Body of pancreas (tissue), 4 donors: Measurements from ENCODE around the gene KRT1. TPM values are rescaled to one million over a fixed set of nuclear protein-coding genes. Genes with fewer than 3 reads are reported as not detected.

Source experiments
- ATAC-seq: fragments of 150-250 bp; one replicate; pipeline ENCODE4 v1.9.1; 2016
- DNase-seq, 4 donors: peaks; one replicate each; pipeline ENCODE4 v3.0.0-alpha.2; 2019
- H3K27ac ChIP-seq, 4 donors: fragments of 200-600 bp; sonication (generic); 1 replicate in 3 of 4; 2 replicates in 1 of 4; pipeline versions ENCODE4 v1.5.1 to v1.6.1; 2016 to 2019; ENCODE audit warnings: mild to moderate bottlenecking in 1 of 4, mixed read lengths in 1 of 4, moderate library complexity in 1 of 4
- H3K27me3 ChIP-seq, 2 donors: fragments of 200-600 bp; sonication (generic); one replicate each; pipeline ENCODE4 v1.6.0; 2016; ENCODE audit warnings: mild to moderate bottlenecking in 1 of 2
- H3K36me3 ChIP-seq, 2 donors: fragments of 200-600 bp; sonication (generic); replicated peaks in 1 of 2; 2 replicates each; pipeline ENCODE4 v1.5.1; 2016; ENCODE audit warnings: low read depth in 2 of 2; ENCODE audit not compliant: insufficient read depth in 1 of 2
- H3K4me1 ChIP-seq: fragments of 200-600 bp; sonication (generic); one replicate; pipeline ENCODE4 v1.6.0; 2016
- H3K4me3 ChIP-seq, 2 donors: fragments of 200-600 bp; sonication (generic); 1 replicate in 1 of 2; 2 replicates in 1 of 2; pipeline ENCODE4 v1.5.1; 2016 to 2019
- H3K9me3 ChIP-seq, 3 donors: fragments of 200-600 bp; sonication (generic); 1 replicate in 2 of 3; 2 replicates in 1 of 3; pipeline ENCODE4 v1.5.1; 2016
- CTCF ChIP-seq, 7 experiments: fragments of 450-650 bp in 4 of 7; fragments of 200-600 bp in 3 of 7; sonication (generic) in 3 of 7; IDR thresholded peaks; one replicate each; pipeline ENCODE4 v1.5.1; 2016 to 2019; ENCODE audit warnings: antibody characterized with exemption in 7 of 7
- POLR2A ChIP-seq, 3 donors: fragments of 450-650 bp; IDR thresholded peaks; one replicate each; pipeline ENCODE4 v1.6.1; 2016; ENCODE audit warnings: antibody characterized with exemption in 3 of 3, mild to moderate bottlenecking in 2 of 3
- WGBS, 2 donors: methylation state at CpG; one replicate each; pipeline ENCODE4 v1.1.5; 2017; 5-methylcytosine and 5-hydroxymethylcytosine counted together
- intact Hi-C: fragments of 100-400 bp; cut with DNase I; formaldehyde crosslinking; loops from one replicate; pipeline ENCODE4 v1.15.1; 2023
- total RNA-seq, 2 donors: library from RNA; depleted of rRNA; stranded (reverse); fragments of >200 nt; gene quantifications; one replicate each; pipeline ENCODE4 v1.1.0, GENCODE V29; 2016

Gene KRT1
- total RNA-seq, 2 donors from 2014 or later = not detected

GRCh38 chr12:52662918-52663229, 17.3 kb downstream of the KRT1 start:
- H3K4me1 ChIP-seq = no peaks in the 10 kb centered on the region
- H3K4me3 ChIP-seq = no peak overlapping the region
- no peak overlapping the region for H3K27ac ChIP-seq
- DNase-seq (no peak), ATAC-seq (no peak)
- H3K27me3 ChIP-seq = no peaks in the 10 kb centered on the region
- H3K36me3 ChIP-seq = no peaks in the 10 kb centered on the region
- no peaks in the 10 kb centered on the region for H3K9me3 ChIP-seq
- TF ChIP-seq CTCF (IDR thresholded peaks at IDR 0.05) = no peak
- no peak for TF ChIP-seq POLR2A (IDR thresholded peaks at IDR 0.05)
- intact Hi-C loops = no loop called here

GRCh38 chr12:52662093-52662917, 17.9 kb downstream of the KRT1 start:
- H3K27ac ChIP-seq = no peak overlapping the region
- H3K4me1 ChIP-seq = no peaks in the 10 kb centered on the region
- no peaks in the 10 kb centered on the region for H3K36me3 ChIP-seq
- DNase-seq (no peak), ATAC-seq (no peak)
- no peaks in the 10 kb centered on the region for H3K27me3 ChIP-seq
- H3K9me3 ChIP-seq = no peaks in the 10 kb centered on the region
- H3K4me3 ChIP-seq = no peak overlapping the region
- 68 to 84% methylated on average over 10 of the region's 10 CpGs for WGBS, 2 donors
- TF ChIP-seq CTCF (IDR thresholded peaks at IDR 0.05) (no peak), POLR2A (IDR thresholded peaks at IDR 0.05) (no peak)
- intact Hi-C loops = no loop called here

- ATAC-seq = no peak
- WGBS, 2 donors = 67 to 75% methylated on average over 3 of the region's 3 CpGs
- Histone ChIP-seq H3K4me1 (no peaks in the 10 kb centered on the region), H3K27me3 (no peaks in the 10 kb centered on the region), H3K27ac (no peak overlapping the region), H3K4me3 (no peak overlapping the region), H3K36me3 (no peaks in the 10 kb centered on the region), H3K9me3 (no peaks in the 10 kb centered on the region)
- no peak for DNase-seq
- no peak for TF ChIP-seq POLR2A (IDR thresholded peaks at IDR 0.05)
- no peak for TF ChIP-seq CTCF (IDR thresholded peaks at IDR 0.05)
- intact Hi-C loops = no loop called here
Measured at GRCh38 chr12:52661668-52662067, 18.5 kb downstream of the KRT1 start.

GRCh38 chr12:52660934-52661499, 19.2 kb downstream of the KRT1 start:
- H3K27me3 ChIP-seq = no peaks in the 10 kb centered on the region
- no peak for TF ChIP-seq POLR2A (IDR thresholded peaks at IDR 0.05)
- TF ChIP-seq CTCF (IDR thresholded peaks at IDR 0.05) = no peak
- no peaks in the 10 kb centered on the region for H3K9me3 ChIP-seq
- no peaks in the 10 kb centered on the region for H3K36me3 ChIP-seq
- intact Hi-C loops = no loop called here
- no peak for ATAC-seq
- H3K4me1 ChIP-seq = no peaks in the 10 kb centered on the region
- no peak overlapping the region for H3K27ac ChIP-seq
- H3K4me3 ChIP-seq = no peak overlapping the region
- 62 to 72% methylated on average over 3 of the region's 3 CpGs for WGBS, 2 donors
- DNase-seq = no peak

GRCh38 chr12:52659951-52660350, 20.3 kb downstream of the KRT1 start:
- intact Hi-C loops = no loop called here
- TF ChIP-seq POLR2A (IDR thresholded peaks at IDR 0.05) (no peak), CTCF (IDR thresholded peaks at IDR 0.05) (no peak)
- Histone ChIP-seq H3K4me3 (no peak overlapping the region), H3K27me3 (no peaks in the 10 kb centered on the region), H3K9me3 (no peaks in the 10 kb centered on the region), H3K27ac (no peak overlapping the region), H3K4me1 (peaks cover 10% of the 10 kb centered on the region), H3K36me3 (no peaks in the 10 kb centered on the region)
- ATAC-seq (no peak), DNase-seq (no peak)
- WGBS, 2 donors = 71 to 76% methylated on average over 4 of the region's 4 CpGs
